Activated naive CD8-positive, alpha-beta T cell (primary cell): ENCODE data around the gene SGTB.
"Not testable (repeated sequence)": the region's sequence is repeated elsewhere in the genome, so short reads cannot be mapped to it uniquely, and the experiment has no call there.

Experiments used
- H3K27ac Mint-ChIP-seq: one replicate; pipeline ENCODE4 v1.8.0; 2021; ENCODE audit warnings: mixed read lengths
- H3K27me3 Mint-ChIP-seq: one replicate; pipeline ENCODE4 v1.8.0; 2021; ENCODE audit warnings: mixed read lengths
- H3K36me3 Mint-ChIP-seq: one replicate; pipeline ENCODE4 v1.8.0; 2021; ENCODE audit warnings: mixed read lengths
- H3K4me1 Mint-ChIP-seq: one replicate; pipeline ENCODE4 v1.8.0; 2021; ENCODE audit warnings: low read depth, mixed read lengths
- H3K4me3 Mint-ChIP-seq: one replicate; pipeline ENCODE4 v1.8.0; 2021; ENCODE audit warnings: mild to moderate bottlenecking, mixed read lengths
- H3K9me3 Mint-ChIP-seq: one replicate; pipeline ENCODE4 v1.8.0; 2021; ENCODE audit warnings: low read depth, mixed read lengths

Gene SGTB

DNA sequence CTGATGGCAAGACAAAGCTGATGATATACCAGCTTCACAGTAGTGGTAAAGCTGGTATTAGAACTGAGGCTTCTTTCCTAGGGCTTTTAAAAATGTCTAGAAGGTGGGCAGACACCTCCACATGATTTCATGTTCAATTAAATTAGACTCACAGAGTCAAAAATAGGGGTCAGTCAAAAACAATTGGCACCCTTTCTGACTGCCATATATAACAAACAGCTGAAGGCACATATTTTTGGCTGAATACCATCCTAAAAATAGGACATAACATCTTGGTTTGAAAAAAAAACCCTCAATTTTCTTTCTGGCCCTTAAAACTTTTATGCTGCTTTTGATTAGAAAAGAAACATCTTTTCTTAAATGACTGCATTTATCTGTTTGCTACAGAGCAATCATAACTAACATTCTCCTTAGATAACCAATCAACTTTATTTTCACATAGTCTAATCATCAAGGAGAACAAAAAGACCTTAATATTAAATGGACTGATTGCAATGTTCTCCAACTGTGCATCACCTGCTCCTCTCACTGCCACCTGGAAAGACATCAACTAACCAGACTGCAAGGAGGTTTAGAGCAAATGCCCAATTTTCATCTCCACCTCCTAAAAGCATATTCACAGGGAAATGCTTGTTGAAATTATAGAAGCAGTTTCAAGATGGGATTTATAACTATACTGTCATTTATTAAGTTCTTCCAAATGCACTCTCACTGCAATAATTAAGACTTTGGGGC is 3.2 kb downstream of the SGTB start:
- H3K36me3 Mint-ChIP-seq: peaks cover 6% of the 10 kb centered on the region
- H3K27me3 Mint-ChIP-seq: no peaks in the 10 kb centered on the region
- peaks cover 24% of the 10 kb centered on the region for H3K4me1 Mint-ChIP-seq
- H3K9me3 Mint-ChIP-seq: no peaks in the 10 kb centered on the region
- peak overlapping the region; percentile 95 for H3K27ac Mint-ChIP-seq
- peak overlapping the region; percentile 91 for H3K4me3 Mint-ChIP-seq

DNA sequence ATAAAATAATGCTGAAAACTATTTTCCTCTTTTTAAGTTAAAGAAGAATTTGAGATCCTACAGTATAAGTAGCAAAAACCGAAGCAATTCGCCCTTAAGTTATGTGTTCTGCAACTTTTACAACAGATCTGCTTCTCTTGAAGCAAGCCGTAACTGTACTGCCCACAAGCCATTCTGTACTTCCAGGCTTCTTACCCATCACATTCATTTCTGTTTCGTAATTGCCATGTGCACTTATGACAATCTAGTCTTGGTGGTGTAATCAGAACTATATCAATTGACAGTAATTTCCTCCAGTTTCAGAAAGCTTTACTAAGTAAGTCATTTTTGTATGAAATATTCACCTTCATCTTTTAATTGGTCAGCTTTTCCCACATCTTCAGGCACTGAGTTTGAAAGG is 13.8 kb downstream of the SGTB start:
- H3K27me3 Mint-ChIP-seq: no peaks in the 10 kb centered on the region
- peaks cover 8% of the 10 kb centered on the region for H3K36me3 Mint-ChIP-seq
- peaks cover 27% of the 10 kb centered on the region for H3K4me1 Mint-ChIP-seq
- H3K4me3 Mint-ChIP-seq: no peak overlapping the region
- peak overlapping the region; percentile 34 for H3K27ac Mint-ChIP-seq
- no peaks in the 10 kb centered on the region for H3K9me3 Mint-ChIP-seq

DNA sequence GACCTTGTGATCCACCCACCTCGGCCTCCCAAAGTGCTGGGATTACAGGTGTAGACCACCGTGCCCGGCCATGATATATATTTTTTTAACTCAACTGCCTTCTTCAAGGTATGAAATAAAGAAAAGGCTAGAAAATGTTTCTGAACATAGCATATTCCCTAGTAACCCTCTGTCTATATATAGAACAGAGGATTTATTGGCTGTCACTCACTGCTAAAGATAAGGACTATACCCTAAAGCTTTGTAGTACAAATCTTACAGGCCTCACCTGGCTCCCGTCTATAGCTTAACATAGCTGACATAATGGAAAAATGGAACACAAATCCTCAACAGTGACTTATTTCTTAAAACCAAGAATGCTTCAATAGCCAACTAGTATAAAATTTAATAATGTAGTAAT is 14.2 kb downstream of the SGTB start:
- H3K9me3 Mint-ChIP-seq: no peaks in the 10 kb centered on the region
- H3K36me3 Mint-ChIP-seq: peaks cover 8% of the 10 kb centered on the region
- H3K27me3 Mint-ChIP-seq: no peaks in the 10 kb centered on the region
- H3K27ac Mint-ChIP-seq: no peak overlapping the region
- peaks cover 25% of the 10 kb centered on the region for H3K4me1 Mint-ChIP-seq
- no peak overlapping the region for H3K4me3 Mint-ChIP-seq

DNA sequence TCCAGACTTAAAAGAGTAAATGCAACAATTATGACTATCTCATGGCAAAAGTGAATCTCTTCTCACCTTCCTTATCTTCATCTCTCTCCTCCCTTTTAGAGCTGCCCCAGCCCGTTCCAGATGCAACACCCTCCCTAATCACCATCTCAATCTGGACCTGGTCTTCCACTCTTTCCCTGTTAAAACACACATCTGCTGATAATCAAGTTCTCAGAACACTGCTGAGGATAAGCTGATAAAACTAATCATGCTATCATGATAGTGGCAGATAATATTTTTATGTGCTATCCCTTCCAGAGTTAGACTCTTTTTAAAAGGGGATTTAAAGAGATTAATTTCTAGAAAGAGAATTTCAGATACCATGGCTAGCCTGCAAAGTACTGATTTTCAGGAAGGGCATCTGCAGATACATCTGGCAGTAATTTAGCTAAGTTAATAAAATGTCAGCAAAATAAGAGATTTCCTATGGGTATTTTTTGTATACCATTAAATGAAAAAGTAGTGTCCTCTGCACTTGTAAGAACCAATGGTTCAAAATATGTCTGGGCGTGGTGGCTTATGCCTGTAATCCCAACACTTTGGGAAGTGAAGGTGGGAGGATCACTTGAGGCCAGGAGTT is 17.2 kb downstream of the SGTB start:
- peaks cover 14% of the 10 kb centered on the region for H3K36me3 Mint-ChIP-seq
- peak overlapping the region; percentile 16 for H3K27ac Mint-ChIP-seq
- H3K4me3 Mint-ChIP-seq: no peak overlapping the region
- no peaks in the 10 kb centered on the region for H3K9me3 Mint-ChIP-seq
- no peaks in the 10 kb centered on the region for H3K27me3 Mint-ChIP-seq
- peaks cover 9% of the 10 kb centered on the region for H3K4me1 Mint-ChIP-seq

DNA sequence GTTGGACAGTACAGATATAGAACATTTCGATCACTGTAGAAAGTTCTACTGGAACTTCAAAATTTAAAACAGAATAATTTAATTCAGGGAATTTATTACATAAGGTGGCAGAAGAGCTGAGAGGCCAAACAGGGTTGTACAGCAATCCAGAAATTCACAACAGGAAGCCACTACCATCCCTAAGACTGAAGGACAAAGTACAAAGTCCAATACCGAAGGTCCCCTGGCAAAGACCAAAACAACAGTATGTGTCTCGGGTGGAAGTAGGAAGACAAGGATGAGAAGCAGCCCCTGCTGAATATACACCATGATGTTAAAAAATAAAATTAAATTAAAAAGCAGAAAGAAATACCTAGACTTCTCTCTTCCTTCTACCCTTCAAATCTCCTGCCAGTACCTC is 19.9 kb downstream of the SGTB start:
- H3K9me3 Mint-ChIP-seq: no peaks in the 10 kb centered on the region
- no peaks in the 10 kb centered on the region for H3K27me3 Mint-ChIP-seq
- H3K4me1 Mint-ChIP-seq: peaks cover 15% of the 10 kb centered on the region
- peaks cover 22% of the 10 kb centered on the region for H3K36me3 Mint-ChIP-seq
- H3K27ac Mint-ChIP-seq: no peak overlapping the region
- no peak overlapping the region for H3K4me3 Mint-ChIP-seq

DNA sequence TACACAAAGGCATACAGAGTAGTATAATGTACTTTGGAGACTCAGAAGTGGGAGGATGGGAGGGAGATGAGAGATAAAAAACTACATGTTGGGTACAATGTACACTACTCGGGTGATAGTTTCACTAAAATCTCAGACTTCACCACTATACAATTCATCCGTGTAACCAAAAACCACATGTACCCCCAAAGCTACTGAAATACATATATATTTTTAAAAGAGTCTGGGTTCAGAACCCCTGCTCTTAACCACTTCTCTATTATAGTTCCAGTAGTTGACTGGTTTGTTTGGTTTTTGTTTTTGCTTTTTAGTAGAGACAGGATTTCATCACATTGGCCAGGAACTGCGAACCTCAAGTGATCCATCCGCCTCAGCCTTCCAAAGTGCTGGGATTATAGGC is 22.6 kb downstream of the SGTB start:
- peaks cover 13% of the 10 kb centered on the region for H3K4me1 Mint-ChIP-seq

DNA sequence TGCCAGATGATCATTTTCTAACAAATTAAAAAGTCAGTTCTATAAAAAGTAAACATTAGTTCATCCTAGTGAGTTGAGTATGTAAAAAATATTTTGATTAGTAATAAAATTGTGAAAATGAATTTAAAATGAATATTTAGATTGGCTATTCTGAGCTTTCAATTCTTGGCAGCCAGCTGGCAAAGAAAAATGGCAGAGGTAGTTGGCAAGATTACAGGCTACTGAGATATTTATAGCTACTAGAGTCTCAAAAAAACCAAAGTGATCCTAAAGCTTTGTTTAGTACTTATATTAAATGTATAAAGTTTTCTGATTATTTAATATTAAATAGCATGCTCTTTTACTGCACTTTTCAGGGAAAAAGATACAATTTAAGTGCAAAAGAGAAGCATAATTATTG is 25.0 kb downstream of the SGTB start:
- Mint-ChIP-seq H3K4me1 (peaks cover 11% of the 10 kb centered on the region), H3K36me3 (peaks cover 19% of the 10 kb centered on the region), H3K27me3 (no peaks in the 10 kb centered on the region), H3K27ac (no peak overlapping the region), H3K4me3 (no peak overlapping the region), H3K9me3 (no peaks in the 10 kb centered on the region)

More for the DNA sequence above, 22.6 kb downstream of the SGTB start:
- H3K36me3 Mint-ChIP-seq: peaks cover 19% of the 10 kb centered on the region
- no peak overlapping the region for H3K4me3 Mint-ChIP-seq
- H3K9me3 Mint-ChIP-seq: no peaks in the 10 kb centered on the region
- H3K27me3 Mint-ChIP-seq: no peaks in the 10 kb centered on the region
- no peak overlapping the region for H3K27ac Mint-ChIP-seq

DNA sequence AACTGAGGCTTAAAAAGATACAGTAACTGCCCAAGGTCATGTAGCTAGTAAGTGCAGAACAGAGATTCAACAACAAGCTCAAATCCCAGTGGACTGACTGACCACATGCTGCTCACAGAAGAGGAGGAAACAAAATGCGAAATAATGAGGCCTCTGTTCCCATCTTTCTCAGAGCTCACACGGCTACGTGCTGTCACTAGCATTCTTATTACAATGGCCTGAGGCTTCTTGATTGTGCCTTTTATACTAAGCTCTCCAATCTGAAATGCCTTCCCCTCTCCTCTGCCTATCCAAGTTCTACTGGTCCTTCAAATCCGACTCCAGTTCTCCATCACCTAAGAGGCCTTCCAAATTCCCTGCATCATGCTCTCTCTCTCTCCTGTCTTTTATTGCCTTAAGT is 26.0 kb downstream of the SGTB start:
- Mint-ChIP-seq H3K27ac (no peak overlapping the region), H3K9me3 (no peaks in the 10 kb centered on the region), H3K36me3 (peaks cover 21% of the 10 kb centered on the region), H3K27me3 (no peaks in the 10 kb centered on the region), H3K4me3 (no peak overlapping the region), H3K4me1 (peaks cover 13% of the 10 kb centered on the region)

DNA sequence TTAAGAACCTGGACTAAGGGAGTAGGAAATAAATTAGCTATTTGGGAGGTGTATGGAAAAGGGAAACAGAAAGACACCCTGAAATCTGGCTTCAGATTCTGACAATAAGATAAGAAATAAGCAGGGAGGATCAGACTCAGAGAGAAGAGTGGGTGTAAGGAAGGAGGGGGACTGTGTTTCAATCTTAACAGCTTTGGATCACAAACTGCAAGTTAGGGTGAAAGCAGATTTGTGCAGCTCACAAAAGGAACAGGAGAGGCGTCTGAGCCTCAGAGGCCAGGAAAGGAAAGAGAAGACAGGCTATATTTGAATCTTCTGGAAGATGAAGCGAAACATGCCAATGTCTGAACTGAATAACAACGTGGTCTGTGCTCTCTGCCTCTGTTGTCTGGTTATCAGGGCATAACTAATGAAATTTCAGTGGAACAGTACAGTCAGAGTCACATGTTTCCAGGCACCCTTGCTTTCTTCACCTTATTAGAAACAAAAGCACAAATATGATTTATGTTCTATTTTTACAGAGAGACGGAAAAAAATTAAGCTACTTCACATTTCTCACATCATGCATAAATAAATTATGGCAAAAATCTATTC is 26.6 kb downstream of the SGTB start:
- H3K4me3 Mint-ChIP-seq: no peak overlapping the region

DNA sequence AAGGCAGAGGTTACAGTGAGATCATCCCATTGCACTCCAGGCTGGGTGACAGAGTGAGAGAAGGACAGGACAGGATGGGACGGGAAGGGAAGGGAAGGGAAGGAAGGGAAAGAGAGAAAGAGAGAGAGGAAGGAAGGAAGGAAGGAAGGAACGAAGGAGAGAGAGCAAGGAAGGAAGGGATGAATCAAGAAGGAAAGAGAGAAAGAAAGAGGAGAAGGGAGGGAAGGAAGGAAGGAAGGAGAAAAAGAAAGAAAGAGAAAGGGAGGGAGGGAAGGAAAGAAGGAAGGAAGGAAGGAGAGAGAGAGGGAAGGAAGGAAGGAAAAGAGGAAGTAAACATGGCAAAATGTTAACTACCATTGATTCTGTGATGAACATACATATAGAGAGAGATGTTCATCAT is 28.8 kb downstream of the SGTB start:
- peaks cover 10% of the 10 kb centered on the region for H3K36me3 Mint-ChIP-seq
- no peak overlapping the region for H3K27ac Mint-ChIP-seq
- H3K4me1 Mint-ChIP-seq: peaks cover 7% of the 10 kb centered on the region
- no peaks in the 10 kb centered on the region for H3K27me3 Mint-ChIP-seq
- no peak overlapping the region for H3K4me3 Mint-ChIP-seq
- no peaks in the 10 kb centered on the region for H3K9me3 Mint-ChIP-seq

More for the DNA sequence above, 26.6 kb downstream of the SGTB start:
- Mint-ChIP-seq H3K4me1 (peaks cover 14% of the 10 kb centered on the region), H3K36me3 (peaks cover 24% of the 10 kb centered on the region), H3K9me3 (no peaks in the 10 kb centered on the region), H3K27ac (no peak overlapping the region), H3K27me3 (no peaks in the 10 kb centered on the region)

DNA sequence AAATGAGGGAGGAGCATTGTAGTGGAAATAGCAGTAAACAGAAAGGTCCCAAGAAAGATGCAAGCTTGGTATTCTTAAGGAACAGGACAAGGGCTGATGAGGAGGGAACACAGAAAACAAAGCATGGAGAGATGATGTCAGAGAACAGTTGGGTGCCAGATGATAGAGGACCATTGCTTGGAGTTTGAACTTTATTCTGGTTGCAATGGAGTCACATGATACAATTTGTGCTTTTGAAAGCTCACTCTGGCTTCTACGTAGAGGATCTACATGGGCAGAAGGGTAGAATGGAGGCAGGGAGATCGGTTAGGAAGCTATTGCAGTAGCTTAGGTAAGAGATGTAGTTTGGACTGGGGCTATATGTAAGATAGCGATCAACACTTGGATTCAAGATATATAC is 39.8 kb downstream of the SGTB start:
- peaks cover 38% of the 10 kb centered on the region for H3K36me3 Mint-ChIP-seq
- H3K27me3 Mint-ChIP-seq: no peaks in the 10 kb centered on the region
- H3K4me3 Mint-ChIP-seq: no peak overlapping the region
- H3K4me1 Mint-ChIP-seq: peaks cover 38% of the 10 kb centered on the region
- H3K9me3 Mint-ChIP-seq: no peaks in the 10 kb centered on the region
- peak overlapping the region; percentile 4 for H3K27ac Mint-ChIP-seq

DNA sequence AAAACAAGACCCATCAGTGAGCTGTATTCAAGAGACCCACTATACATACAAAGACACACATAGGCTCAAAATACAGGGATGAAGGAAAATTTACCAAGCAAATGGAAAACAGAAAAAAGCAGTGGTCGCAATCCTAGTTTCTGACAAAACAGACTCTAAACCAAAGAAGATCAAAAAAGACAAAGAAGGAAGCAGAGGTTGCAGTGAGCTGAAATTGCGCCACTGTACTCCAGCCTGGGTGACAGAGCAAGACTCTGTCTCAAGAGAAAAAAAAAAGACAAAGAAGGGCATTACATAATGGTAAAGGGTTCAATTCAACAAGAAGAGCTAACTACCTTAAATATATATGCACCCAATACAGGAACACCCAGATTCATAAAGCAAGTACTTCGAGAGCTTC is 45.9 kb downstream of the SGTB start:
- peak overlapping the region; percentile 12 for H3K4me3 Mint-ChIP-seq
- not testable (repeated sequence) for H3K27me3 Mint-ChIP-seq, H3K9me3 Mint-ChIP-seq
- peaks cover 53% of the 10 kb centered on the region for H3K4me1 Mint-ChIP-seq
- peaks cover 25% of the 10 kb centered on the region for H3K36me3 Mint-ChIP-seq
- peak overlapping the region; percentile 86 for H3K27ac Mint-ChIP-seq

DNA sequence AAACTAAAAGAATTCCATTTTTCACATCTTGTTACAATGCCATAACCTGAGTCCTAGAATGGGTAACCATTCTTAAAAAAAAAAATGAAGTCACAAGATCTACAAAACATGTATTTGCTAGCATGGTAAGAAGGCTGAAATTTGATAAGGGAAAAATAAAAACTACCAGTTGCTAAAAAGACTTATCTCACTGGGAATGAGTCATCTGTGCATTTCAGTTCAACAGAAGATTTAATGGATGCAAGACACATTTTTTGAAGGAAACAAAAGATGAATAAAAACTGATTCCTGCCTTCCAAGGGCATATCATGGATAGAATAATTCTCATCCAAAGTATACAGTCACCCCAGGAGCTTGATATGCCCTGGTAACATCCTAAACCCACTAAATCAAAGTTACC is 47.2 kb downstream of the SGTB start:
- Mint-ChIP-seq H3K27me3 (no peaks in the 10 kb centered on the region), H3K9me3 (no peaks in the 10 kb centered on the region), H3K36me3 (peaks cover 14% of the 10 kb centered on the region), H3K4me1 (peaks cover 46% of the 10 kb centered on the region), H3K27ac (peak overlapping the region; percentile 86), H3K4me3 (no peak overlapping the region)

DNA sequence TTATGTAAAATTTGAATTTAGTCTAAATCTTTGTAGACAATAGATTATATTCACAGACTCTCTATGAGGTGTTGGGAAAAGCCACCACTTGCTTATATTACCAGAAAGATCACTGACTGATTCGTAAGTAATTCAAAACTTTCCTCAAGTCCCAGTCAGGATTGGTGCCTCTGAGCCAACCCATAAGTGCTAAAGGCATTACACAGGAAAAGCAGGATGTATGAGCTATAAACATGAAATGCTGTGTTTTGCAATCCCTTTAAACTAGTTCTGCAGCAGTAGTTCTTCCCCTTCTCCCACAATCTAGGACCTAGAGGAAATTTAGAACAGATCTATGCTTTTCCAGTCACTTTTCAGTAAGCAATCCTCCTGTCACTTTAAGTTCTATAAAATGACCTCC is 49.1 kb downstream of the SGTB start:
- H3K9me3 Mint-ChIP-seq: no peaks in the 10 kb centered on the region
- no peaks in the 10 kb centered on the region for H3K27me3 Mint-ChIP-seq
- H3K4me3 Mint-ChIP-seq: no peak overlapping the region
- H3K4me1 Mint-ChIP-seq: peaks cover 33% of the 10 kb centered on the region
- H3K27ac Mint-ChIP-seq: peak overlapping the region; percentile 50
- H3K36me3 Mint-ChIP-seq: peaks cover 7% of the 10 kb centered on the region

DNA sequence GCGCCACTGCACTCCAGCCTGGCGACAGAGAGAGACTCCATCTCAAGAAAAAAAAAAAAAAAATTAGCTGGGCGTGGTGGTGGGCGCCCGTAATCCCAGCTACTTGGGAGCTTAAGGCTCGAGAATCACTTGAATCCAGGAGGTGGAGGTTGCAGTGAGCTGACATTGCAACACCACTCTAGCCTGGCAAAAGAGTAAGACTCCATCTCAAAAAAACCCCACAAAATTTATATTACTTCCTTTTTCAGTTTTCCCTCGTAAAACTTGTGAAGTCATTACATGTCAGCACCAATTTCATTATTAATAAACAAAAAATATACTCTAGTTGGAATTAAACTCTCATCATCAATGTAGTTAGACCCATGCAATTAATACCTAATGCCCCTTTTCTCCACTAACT is 53.2 kb downstream of the SGTB start:
- H3K4me1 Mint-ChIP-seq: no peaks in the 10 kb centered on the region
- H3K36me3 Mint-ChIP-seq: no peaks in the 10 kb centered on the region
- no peaks in the 10 kb centered on the region for H3K9me3 Mint-ChIP-seq
- no peaks in the 10 kb centered on the region for H3K27me3 Mint-ChIP-seq
- no peak overlapping the region for H3K4me3 Mint-ChIP-seq
- H3K27ac Mint-ChIP-seq: no peak overlapping the region
